PFSK-1 (cell line): ENCODE data around the gene PIK3R4.

Source experiments
- FOXP2 ChIP-seq: optimal IDR thresholded peaks from 2 replicates; pipeline ENCODE3; 2011; ENCODE audit warnings: borderline replicate concordance, control low read depth, inconsistent platforms; ENCODE audit not compliant: insufficient read depth; ENCODE audit errors: extremely low read length, extremely low read depth
- POLR2AphosphoS5 ChIP-seq: IDR thresholded peaks from 2 replicates; pipeline ENCODE4 v1.6.1; 2012; ENCODE audit warnings: low read depth, mild to moderate bottlenecking, control low read depth, low read length, moderate library complexity
- SIN3A ChIP-seq: IDR thresholded peaks from 2 replicates; pipeline ENCODE4 v1.6.1; 2012; ENCODE audit warnings: mild to moderate bottlenecking, low read length, moderate library complexity, borderline replicate concordance; ENCODE audit not compliant: insufficient read depth
- TAF1 ChIP-seq: IDR thresholded peaks from 2 replicates; pipeline ENCODE4 v1.6.1; 2012; ENCODE audit warnings: low read length, control low read depth, borderline replicate concordance; ENCODE audit not compliant: insufficient read depth
- TF ChIP-seq, protein P1 (sequence below), 2 experiments: IDR thresholded peaks; 2 replicates each; pipeline versions ENCODE4 v1.6.1 to v1.8.0; 2011 to 2012; ENCODE audit warnings: low read depth in 2 of 2, low read length in 2 of 2, control low read depth in 1 of 2, inconsistent platforms in 1 of 2, mild to moderate bottlenecking in 1 of 2, moderate library complexity in 1 of 2; ENCODE audit not compliant: insufficient read depth in 1 of 2

PIK3R4 gene

GRCh38 chr3:130757611-130758150, 11.1 kb upstream of the PIK3R4 start:
- no peak for TF ChIP-seq POLR2AphosphoS5
- TF ChIP-seq, protein P1, sequence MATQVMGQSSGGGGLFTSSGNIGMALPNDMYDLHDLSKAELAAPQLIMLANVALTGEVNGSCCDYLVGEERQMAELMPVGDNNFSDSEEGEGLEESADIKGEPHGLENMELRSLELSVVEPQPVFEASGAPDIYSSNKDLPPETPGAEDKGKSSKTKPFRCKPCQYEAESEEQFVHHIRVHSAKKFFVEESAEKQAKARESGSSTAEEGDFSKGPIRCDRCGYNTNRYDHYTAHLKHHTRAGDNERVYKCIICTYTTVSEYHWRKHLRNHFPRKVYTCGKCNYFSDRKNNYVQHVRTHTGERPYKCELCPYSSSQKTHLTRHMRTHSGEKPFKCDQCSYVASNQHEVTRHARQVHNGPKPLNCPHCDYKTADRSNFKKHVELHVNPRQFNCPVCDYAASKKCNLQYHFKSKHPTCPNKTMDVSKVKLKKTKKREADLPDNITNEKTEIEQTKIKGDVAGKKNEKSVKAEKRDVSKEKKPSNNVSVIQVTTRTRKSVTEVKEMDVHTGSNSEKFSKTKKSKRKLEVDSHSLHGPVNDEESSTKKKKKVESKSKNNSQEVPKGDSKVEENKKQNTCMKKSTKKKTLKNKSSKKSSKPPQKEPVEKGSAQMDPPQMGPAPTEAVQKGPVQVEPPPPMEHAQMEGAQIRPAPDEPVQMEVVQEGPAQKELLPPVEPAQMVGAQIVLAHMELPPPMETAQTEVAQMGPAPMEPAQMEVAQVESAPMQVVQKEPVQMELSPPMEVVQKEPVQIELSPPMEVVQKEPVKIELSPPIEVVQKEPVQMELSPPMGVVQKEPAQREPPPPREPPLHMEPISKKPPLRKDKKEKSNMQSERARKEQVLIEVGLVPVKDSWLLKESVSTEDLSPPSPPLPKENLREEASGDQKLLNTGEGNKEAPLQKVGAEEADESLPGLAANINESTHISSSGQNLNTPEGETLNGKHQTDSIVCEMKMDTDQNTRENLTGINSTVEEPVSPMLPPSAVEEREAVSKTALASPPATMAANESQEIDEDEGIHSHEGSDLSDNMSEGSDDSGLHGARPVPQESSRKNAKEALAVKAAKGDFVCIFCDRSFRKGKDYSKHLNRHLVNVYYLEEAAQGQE (IDR thresholded peaks at IDR 0.05; ENCODE audit: insufficient read depth in 1 of 2, low read depth in 2 of 2, low read length in 2 of 2), result no peak
- no peak for TF ChIP-seq FOXP2
- no peak for TF ChIP-seq TAF1
- no peak for TF ChIP-seq SIN3A

GRCh38 chr3:130755666-130756065, 9.0 kb upstream of the PIK3R4 start:
- TF ChIP-seq FOXP2 (no peak), TAF1 (no peak), POLR2AphosphoS5 (no peak), SIN3A (no peak)
- TF ChIP-seq, protein P1 (IDR thresholded peaks at IDR 0.05; ENCODE audit: insufficient read depth in 1 of 2, low read depth in 2 of 2, low read length in 2 of 2), result no peak

GRCh38 chr3:130748981-130749380, 2.4 kb upstream of the PIK3R4 start:
- TF ChIP-seq POLR2AphosphoS5, result no peak
- no peak for TF ChIP-seq TAF1
- TF ChIP-seq, protein P1 (IDR thresholded peaks at IDR 0.05; ENCODE audit: insufficient read depth in 1 of 2, low read depth in 2 of 2, low read length in 2 of 2), result no peak
- no peak for TF ChIP-seq SIN3A
- TF ChIP-seq FOXP2, result no peak

DNA sequence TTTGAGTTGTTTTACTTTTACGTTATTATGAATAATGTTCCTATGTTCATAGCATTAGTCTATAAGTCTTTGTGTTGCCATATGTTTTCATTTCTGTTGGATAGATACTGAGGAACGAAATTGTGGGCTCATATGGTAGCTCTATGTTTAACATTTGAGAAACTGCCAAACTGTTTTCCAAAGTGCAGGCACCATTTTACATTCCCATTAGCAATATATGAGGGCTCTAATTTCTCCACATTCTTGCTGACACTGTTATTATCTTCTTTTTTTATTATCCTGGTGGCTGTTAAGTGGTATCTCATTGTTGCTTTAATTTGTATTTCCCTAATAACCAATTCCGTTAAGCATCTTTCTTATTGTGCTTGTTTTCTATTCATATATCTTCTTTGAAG, 1.8 kb upstream of the PIK3R4 start:
- TF ChIP-seq POLR2AphosphoS5 (no peak), FOXP2 (no peak), TAF1 (no peak), SIN3A (no peak)
- TF ChIP-seq, protein P1 (IDR thresholded peaks at IDR 0.05; ENCODE audit: insufficient read depth in 1 of 2, low read depth in 2 of 2, low read length in 2 of 2), result no peak
